ENCODE data around the gene ZIC4.

ZIC4 gene

GRCh38 chr3:147368561-147369221, 37.7 kb downstream of the ZIC4 start:
- DNase-seq (ENCODE audit: low read depth), result no peak
- TF ChIP-seq, protein P1, sequence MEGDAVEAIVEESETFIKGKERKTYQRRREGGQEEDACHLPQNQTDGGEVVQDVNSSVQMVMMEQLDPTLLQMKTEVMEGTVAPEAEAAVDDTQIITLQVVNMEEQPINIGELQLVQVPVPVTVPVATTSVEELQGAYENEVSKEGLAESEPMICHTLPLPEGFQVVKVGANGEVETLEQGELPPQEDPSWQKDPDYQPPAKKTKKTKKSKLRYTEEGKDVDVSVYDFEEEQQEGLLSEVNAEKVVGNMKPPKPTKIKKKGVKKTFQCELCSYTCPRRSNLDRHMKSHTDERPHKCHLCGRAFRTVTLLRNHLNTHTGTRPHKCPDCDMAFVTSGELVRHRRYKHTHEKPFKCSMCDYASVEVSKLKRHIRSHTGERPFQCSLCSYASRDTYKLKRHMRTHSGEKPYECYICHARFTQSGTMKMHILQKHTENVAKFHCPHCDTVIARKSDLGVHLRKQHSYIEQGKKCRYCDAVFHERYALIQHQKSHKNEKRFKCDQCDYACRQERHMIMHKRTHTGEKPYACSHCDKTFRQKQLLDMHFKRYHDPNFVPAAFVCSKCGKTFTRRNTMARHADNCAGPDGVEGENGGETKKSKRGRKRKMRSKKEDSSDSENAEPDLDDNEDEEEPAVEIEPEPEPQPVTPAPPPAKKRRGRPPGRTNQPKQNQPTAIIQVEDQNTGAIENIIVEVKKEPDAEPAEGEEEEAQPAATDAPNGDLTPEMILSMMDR (IDR thresholded peaks at IDR 0.05; ENCODE audit: insufficient read depth, low read depth, low read length, missing control alignments), result no peak
- no peak overlapping the region for H3K4me3 ChIP-seq (ENCODE audit: low read length)

DNA sequence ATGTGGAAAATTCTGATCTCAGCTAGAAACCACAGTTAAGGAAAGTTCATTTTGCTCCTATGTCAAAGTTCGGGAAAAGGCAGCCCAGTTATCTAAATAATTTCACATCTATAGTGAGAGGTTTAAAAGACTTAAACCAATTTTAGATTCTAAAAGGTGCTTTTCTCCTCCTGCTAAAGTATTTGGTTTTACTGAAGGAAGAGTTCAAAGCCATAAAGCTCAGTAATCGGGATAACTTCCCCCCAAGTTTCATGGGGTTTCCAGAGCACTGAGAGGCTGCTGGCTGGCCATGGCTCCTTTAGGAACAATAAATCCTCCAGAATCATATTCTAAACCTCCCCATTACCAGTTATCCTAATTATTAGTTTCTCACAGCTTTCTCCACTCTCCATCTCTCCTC, 38.2 kb downstream of the ZIC4 start:
- TF ChIP-seq, protein P1 (IDR thresholded peaks at IDR 0.05; ENCODE audit: insufficient read depth, low read depth, low read length, missing control alignments), result no peak
- no peak overlapping the region for H3K4me3 ChIP-seq (ENCODE audit: low read length)
- DNase-seq (ENCODE audit: low read depth), result no peak

GRCh38 chr3:147367676-147368075, 38.7 kb downstream of the ZIC4 start:
- H3K4me3 ChIP-seq (ENCODE audit: low read length), result no peak overlapping the region
- no peak for DNase-seq (ENCODE audit: low read depth)
- TF ChIP-seq, protein P1 (IDR thresholded peaks at IDR 0.05; ENCODE audit: insufficient read depth, low read depth, low read length, missing control alignments), result no peak

DNA sequence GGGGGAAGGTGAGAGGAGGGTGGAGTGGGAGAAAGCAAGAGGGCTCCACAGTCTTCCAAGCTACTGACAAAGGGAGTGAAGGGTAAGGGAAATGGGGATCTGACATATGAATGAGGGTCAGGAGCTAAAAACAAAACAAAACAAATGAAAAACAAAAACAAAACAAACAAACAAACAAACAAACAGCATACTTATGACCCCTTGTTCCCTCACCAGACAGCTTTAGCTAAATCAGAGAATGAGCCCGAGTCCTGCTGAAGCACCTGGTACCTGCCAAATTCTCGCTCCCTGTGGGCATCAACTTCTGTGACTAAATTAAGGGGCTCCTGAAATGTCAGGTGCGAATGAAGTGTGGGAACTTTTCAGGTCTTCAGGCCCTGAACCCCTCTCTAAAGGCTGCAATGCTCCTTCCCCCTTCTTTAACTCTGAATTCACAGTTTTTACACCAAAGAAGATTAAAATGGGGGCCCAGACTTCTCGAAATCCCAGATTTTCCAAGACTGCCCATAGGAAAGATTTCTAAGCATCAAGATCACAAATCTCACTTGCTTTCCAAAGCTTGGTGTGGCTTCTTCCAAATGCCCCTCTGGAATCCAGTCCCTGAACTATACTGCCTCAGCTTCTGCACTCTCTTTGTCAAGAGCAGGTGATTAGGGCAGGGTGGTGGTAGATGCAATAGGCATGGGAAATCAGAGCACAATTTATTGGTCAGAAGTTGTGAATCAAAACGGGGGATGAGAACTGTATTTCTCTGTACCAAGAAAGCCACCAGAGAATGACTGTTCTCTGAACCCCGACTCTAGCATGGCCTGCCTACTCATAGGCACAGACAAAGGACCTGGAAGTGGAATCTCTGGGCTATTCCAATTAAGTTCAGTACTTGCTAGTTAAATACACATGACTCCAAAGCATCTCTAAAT, 40.9 kb downstream of the ZIC4 start:
- no peak overlapping the region for H3K4me3 ChIP-seq (ENCODE audit: low read length)
- TF ChIP-seq, protein P1 (IDR thresholded peaks at IDR 0.05; ENCODE audit: insufficient read depth, low read depth, low read length, missing control alignments), result no peak
- DNase-seq (ENCODE audit: low read depth), result no peak

DNA sequence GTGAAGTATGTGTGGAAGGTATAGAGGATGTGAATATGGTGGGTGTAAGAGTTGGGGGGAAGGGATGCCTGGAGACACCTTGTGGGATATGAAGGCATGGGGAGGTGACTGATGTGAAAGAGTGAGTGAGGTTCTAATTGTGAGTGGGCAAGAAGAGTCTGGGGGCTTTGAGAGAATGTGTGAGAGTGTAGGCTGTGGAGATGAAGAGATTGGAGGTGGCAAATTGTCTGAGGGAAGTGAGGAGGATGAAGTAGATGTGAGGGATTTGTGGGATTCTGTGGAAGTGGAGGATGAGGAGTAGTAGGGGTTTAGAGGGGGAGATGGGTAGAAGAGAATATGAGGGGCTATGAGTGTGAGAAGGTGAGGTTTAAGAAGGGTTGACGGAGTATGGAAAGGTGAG, 41.6 kb downstream of the ZIC4 start:
- DNase-seq (ENCODE audit: low read depth), result no peak
- H3K4me3 ChIP-seq (ENCODE audit: low read length), result no peak overlapping the region
- TF ChIP-seq, protein P1 (IDR thresholded peaks at IDR 0.05; ENCODE audit: insufficient read depth, low read depth, low read length, missing control alignments), result no peak

- DNase-seq (ENCODE audit: low read depth), result peak; percentile 15
- TF ChIP-seq, protein P1 (IDR thresholded peaks at IDR 0.05; ENCODE audit: insufficient read depth, low read depth, low read length, missing control alignments), result peak; percentile 39
- H3K4me3 ChIP-seq (ENCODE audit: low read length), result no peak overlapping the region
Observed at GRCh38 chr3:147361454-147362420, 44.6 kb downstream of the ZIC4 start.

Measured in epithelial cell of esophagus (primary cell).